Mesothelial cell of epicardium (in vitro differentiated cells): ENCODE measurements around the gene UNC5B. TPM values are rescaled to one million over a fixed set of nuclear protein-coding genes. Genes with fewer than 3 reads are reported as not detected.

Source experiments
- DNase-seq, 2 experiments: peaks; one replicate each; pipeline ENCODE4 v3.0.0; 2021; ENCODE audit warnings: low spot score in 2 of 2; ENCODE audit not compliant: unreplicated experiment in 2 of 2
- H3K27ac Mint-ChIP-seq: 2 replicates; pipeline ENCODE4 v1.8.0; 2021; ENCODE audit warnings: mixed read lengths
- H3K27me3 Mint-ChIP-seq: 2 replicates; pipeline ENCODE4 v1.8.0; 2021; ENCODE audit warnings: low read depth, mixed read lengths
- H3K36me3 Mint-ChIP-seq: 2 replicates; pipeline ENCODE4 v1.8.0; 2021; ENCODE audit warnings: mixed read lengths
- H3K4me1 Mint-ChIP-seq: 2 replicates; pipeline ENCODE4 v1.8.0; 2021; ENCODE audit warnings: mixed read lengths
- H3K4me3 Mint-ChIP-seq: 2 replicates; pipeline ENCODE4 v1.8.0; 2021; ENCODE audit warnings: mild to moderate bottlenecking, moderate library complexity, mixed read lengths
- H3K9me3 Mint-ChIP-seq: 2 replicates; pipeline ENCODE4 v1.8.0; 2021; ENCODE audit warnings: mixed read lengths
- CTCF ChIP-seq: fragments of 200-600 bp; sonication (generic); IDR thresholded peaks from one replicate; pipeline ENCODE4 v1.5.0; 2021; ENCODE audit warnings: antibody characterized with exemption; ENCODE audit not compliant: unreplicated experiment
- total RNA-seq: library from RNA; stranded (reverse); gene quantifications from 3 replicates; pipeline ENCODE4 v1.2.1, GENCODE V29; 2021

Gene UNC5B
- total RNA-seq, 1 donor from 2014 or later: 91.5 TPM

- H3K27me3 Mint-ChIP-seq: peaks cover 48% of the 10 kb centered on the region
- H3K27ac Mint-ChIP-seq: no peak overlapping the region
- DNase-seq: no peak
- H3K4me1 Mint-ChIP-seq: peaks cover 31% of the 10 kb centered on the region
- no peaks in the 10 kb centered on the region for H3K9me3 Mint-ChIP-seq
- no peaks in the 10 kb centered on the region for H3K36me3 Mint-ChIP-seq
- H3K4me3 Mint-ChIP-seq: no peak overlapping the region
- TF ChIP-seq CTCF: no peak
These were observed 3.0 kb upstream of the UNC5B start for GRCh38 chr10:71209352-71209715.

- Mint-ChIP-seq H3K27ac (no peak overlapping the region), H3K27me3 (peaks cover 45% of the 10 kb centered on the region), H3K4me3 (no peak overlapping the region), H3K36me3 (no peaks in the 10 kb centered on the region), H3K4me1 (peaks cover 33% of the 10 kb centered on the region), H3K9me3 (no peaks in the 10 kb centered on the region)
- no peak for DNase-seq
- TF ChIP-seq CTCF: no peak
These were observed 2.4 kb upstream of the UNC5B start for GRCh38 chr10:71209731-71210541.

GRCh38 chr10:71210542-71210871 is 1.9 kb upstream of the UNC5B start:
- Mint-ChIP-seq H3K27ac (no peak overlapping the region), H3K9me3 (no peaks in the 10 kb centered on the region), H3K27me3 (peaks cover 45% of the 10 kb centered on the region), H3K4me1 (peaks cover 36% of the 10 kb centered on the region), H3K36me3 (no peaks in the 10 kb centered on the region), H3K4me3 (no peak overlapping the region)
- no peak for DNase-seq
- TF ChIP-seq CTCF: no peak

- no peaks in the 10 kb centered on the region for H3K9me3 Mint-ChIP-seq
- no peak overlapping the region for H3K4me3 Mint-ChIP-seq
- no peak overlapping the region for H3K27ac Mint-ChIP-seq
- H3K36me3 Mint-ChIP-seq: no peaks in the 10 kb centered on the region
- peaks cover 41% of the 10 kb centered on the region for H3K4me1 Mint-ChIP-seq
- DNase-seq: peak in 1 of 2 experiments; percentile 36
- TF ChIP-seq CTCF: no peak
- H3K27me3 Mint-ChIP-seq: peaks cover 42% of the 10 kb centered on the region
These were observed 1.3 kb upstream of the UNC5B start for GRCh38 chr10:71211053-71211452.

GRCh38 chr10:71211775-71212317 is 524 bp upstream of the UNC5B start:
- TF ChIP-seq CTCF: no peak
- Mint-ChIP-seq H3K4me1 (peaks cover 49% of the 10 kb centered on the region), H3K9me3 (no peaks in the 10 kb centered on the region), H3K36me3 (no peaks in the 10 kb centered on the region), H3K4me3 (peak overlapping the region; percentile 67), H3K27ac (peak overlapping the region; percentile 16), H3K27me3 (peaks cover 34% of the 10 kb centered on the region)
- no peak for DNase-seq
